Stimulated activated CD8-positive, alpha-beta memory T cell treated with anti-CD3 and anti-CD28 coated beads, Interleukin-7, amount 100 ng/mL, for 1 hour (primary cell): ENCODE data around the gene MOB3C.

Source experiments
- DNase-seq, 2 donors: peaks; one replicate each; pipeline ENCODE4 v3.0.0-alpha.2; 2020; ENCODE audit warnings: low read depth in 2 of 2

The MOB3C gene

DNA sequence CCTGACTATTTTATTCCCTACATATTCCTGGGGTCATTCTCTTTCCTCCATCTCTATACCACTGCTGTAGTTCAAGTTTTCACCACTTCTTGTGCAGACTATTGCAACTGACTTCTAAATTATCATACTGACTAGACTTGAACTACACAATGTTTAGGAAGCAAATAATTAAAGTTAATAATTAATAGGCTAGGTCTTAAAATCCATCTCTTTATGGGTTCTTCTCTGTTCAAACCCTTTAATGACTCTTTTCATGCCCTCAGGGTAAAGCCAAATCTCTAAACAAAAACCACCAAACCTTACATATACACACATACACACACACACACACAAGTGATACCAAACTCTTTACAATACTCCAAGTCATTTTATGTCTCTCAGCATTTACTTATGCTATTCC, 22.3 kb upstream of the MOB3C start:
- no peak for DNase-seq

DNA sequence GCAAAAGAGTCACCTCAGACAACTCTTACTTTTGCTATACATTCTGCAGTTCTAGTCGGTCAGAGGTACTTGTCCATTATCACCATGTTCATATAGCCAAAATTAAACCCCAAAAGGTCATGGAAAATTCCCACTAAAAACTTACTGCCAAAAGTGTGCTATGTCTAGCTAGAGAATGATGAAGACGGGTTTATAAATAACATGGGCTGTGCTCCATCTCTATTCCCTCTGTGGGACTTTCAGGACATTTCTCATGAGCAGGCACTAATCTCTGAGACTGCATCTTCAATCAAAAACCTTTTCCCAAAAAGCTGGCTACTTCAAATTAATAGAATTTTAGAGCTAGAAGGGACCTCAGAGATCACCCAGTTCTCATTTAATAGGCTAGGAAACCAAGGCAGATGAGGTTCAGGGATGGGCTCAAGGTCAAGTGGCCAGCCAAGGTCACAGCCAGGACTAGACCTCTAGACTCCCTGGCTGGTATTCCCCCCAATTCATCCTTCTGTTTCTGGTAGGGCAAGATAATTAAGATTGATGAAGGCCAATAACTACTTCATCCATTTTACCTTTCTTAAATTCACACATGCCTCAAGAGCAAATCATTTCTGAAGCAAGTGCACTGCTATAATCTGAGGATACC, 21.0 kb upstream of the MOB3C start:
- no peak for DNase-seq

DNA sequence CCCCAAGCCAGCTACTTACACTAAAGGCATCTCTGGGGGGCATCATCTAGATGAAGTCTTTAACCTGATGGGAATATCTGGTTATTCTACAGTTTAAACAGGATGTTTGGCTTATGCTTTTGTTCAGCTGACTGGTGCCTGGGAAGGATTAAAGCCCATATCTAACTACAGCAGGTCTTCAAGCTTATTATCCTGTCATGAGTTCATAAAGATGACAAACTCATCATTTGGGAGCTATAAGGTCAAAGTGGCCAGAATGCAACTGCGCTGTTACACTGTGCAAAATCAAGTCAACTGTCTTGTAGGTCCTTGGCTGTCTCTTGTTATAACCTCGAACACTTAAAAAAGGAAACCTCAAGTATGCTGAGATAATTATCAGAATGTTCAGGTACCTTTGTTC, 18.6 kb upstream of the MOB3C start:
- no peak for DNase-seq

DNA sequence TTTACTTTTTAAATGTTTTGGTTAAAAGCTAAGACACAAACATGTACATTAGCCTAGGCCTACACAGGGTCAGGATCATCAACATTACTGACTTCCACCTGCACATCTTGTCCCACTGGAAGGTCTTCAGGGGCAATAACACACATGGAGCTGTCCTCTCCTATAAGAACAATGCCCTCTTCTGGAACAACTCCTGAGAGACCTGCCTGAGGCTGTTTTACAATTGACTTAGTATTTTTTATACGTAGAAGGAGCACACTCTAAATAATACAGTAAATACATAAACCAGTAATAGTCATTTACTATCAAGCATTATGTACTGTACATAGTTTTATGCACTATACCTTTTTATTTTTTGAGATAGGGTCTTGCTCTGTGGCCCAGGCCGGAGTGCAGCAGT, 14.1 kb upstream of the MOB3C start:
- no peak for DNase-seq

DNA sequence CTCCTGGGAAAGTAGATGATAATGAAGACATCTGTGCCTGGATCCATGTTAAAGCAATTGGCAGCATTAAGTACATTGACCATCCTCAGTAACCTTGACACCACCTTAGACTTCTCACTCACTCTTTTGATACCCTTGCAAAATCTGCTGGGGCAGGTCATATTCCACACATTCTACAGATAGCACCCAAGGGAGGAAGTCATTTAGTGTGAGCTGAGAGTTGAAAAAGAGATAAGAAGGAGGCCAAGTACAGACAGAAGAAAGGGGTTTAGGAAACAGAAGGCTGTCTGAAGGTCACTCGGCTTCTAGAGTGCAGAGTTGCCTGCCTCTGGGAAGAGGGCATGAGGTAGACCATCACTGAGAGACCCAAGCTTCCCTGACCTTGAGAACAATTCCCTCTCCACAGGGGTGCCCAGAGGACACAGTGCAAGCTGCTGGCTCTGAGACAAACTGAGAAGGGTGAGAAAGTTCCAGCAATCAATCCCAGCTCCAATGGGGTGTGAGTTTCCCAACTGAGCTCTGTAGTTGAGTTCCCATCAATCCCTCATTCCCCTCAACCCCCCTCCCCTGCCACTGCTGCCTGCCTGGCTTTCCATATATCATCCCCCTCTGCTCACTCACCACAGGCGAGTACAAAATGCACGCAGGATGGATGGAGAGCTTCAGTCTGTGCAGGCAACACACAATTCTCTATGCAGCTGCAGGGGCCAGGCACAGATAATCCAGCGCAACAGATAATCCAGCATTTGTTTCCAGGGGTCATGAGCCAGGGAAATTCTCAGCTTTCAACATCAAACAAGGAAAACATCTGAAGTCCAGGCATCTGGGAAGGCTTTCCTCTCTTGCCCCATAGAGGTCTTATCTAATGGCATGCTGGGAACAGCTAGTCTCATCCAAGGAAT, 7.4 kb upstream of the MOB3C start:
- DNase-seq: no peak

DNA sequence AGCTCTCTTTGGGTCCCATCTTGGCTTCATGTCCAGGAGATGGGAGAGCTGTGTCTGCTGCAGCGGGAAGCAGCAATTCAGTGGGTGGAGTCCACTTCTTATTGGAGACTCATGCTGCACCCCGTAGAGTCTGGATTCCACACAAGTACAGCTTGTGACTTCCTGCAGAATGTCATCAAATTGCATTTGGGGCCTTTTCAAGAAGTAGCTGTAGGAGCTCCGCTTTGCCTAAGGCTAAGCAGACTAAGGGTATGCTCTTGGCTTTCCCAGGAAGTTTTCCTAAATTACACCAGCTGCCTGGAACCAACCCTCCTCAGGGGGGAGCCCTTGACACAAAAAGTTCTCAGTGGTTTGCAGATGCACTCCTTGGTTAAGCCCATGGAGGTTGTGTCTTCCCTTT, 5.7 kb upstream of the MOB3C start:
- DNase-seq: no peak

DNA sequence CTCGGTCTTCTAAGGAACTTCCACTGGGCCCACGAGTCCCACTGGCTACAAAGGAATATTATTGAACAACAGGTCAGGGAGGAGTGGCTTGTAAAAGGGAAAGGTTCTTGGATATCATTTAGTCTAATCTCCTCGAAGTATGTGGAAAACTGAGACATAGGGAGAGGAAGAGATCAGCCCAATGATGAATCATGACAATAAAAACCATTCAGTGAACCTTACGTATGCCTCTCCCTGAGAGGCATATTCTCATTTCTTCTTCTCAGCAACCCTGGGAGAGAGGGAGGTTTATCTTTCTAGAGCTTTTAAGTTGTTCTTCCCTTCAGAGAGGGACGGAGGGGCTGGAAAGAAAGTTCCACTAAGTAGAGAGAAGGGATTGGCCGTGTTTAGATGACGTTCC, 5.3 kb upstream of the MOB3C start:
- no peak for DNase-seq

DNA sequence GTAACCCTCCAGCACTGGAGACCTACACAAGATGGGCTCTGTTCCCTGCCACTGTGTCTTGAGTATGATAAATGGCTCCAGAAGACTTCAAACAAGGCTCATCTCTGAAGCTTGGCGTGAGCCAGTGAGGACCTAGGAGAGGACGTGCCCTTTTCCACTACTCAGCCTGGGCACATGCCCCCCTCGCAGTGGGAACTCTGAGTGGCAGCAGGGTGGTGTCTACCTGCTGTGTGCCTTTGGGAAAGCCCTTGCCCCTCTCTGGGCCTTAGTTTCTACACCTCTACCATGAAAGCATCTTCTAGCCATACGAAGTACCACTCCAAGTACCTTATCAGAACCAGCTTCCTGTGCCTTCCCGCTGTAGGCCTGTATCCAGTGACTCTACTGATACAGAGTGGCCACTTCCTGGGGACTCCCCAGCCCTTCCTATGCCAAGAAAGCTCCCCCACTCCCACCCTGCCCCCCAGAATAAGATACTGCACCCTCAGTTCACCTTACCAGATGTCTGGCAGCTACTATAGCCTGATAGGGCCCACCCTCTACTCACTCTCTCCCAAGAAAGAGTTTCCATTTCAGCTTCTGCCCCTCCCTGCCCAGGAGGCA, 3.1 kb upstream of the MOB3C start:
- no peak for DNase-seq

DNA sequence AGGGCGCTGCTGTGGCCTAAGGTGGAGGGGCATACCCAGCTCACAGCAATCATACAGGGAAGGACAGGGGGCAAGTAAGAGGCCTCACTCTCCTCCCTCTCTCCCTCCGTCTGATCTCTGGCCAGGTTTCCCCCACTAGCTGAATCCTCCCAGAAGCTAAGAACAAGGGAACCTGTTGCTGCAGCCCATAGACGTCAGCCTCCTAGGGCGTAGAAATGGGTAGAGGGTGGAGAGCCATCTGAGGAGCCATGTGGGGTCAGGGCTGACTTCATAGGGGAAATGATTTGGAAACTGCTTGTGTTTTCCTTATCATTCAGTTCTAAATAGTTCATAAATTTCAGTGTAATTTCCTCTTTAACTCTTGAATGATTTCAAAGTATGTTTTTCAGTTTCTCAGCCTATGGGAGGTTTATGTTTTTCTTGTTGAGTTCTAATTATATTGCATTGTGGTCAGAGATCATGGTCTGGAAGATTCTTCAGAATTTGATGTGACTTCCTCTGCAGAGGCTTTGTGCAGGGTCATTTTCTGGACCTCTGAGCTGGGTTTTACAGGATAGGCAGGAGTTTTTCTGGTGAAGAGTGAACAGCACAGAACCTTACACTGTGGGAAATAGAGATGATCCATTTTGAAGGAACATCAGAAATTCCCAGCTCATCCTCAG, 2.3 kb upstream of the MOB3C start:
- DNase-seq: no peak

DNA sequence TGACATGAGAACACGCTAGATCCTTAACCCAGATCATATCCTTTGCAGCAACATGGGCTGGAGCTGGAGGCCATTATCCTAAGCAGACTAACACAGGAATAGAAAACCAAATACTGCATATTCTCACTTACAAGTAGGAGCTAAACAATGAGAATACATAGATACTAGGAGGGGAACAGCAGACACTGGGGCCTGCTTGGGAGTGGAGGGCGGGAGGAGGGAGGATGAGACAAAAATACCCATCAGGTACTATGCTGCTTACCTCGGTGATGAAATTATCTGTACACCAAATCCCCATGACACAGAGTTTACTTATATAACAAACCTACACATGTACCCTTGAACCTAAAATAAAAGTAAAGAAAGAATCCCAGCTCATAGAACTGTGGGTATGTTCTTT, 1.2 kb upstream of the MOB3C start:
- no peak for DNase-seq

DNA sequence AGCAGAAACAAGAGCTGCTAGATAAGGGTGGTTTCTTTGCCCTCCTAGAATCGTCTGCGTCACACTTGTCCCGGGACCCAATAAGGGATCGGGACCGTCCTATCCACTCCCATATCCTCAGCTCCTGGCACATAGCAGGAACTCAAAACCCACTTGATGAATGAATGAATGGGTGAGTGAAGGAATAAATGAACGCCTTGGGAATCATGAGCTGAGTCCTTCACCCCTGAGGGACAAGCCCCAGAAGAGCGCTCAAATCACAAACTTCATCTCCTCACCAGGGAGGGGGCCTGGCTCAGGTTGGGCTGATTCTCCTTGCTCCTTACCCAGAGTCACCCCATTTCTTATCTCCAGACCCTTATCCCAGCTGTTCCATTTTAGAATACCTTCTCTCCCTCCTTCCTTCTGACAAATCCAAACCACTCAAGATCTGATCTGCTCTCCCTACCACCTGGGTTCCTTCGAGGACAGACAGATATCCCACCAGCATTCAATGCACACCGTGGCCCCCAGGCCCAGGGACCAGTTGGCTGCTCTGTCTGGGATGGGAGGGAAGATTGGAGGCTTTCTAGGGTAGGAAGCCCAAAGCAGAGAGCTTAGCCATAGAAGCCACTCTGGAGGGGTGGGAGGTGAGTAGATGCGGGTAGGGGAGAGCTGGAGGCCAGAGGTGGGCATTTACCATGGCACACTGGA, 643 bp upstream of the MOB3C start:
- DNase-seq: no peak

DNA sequence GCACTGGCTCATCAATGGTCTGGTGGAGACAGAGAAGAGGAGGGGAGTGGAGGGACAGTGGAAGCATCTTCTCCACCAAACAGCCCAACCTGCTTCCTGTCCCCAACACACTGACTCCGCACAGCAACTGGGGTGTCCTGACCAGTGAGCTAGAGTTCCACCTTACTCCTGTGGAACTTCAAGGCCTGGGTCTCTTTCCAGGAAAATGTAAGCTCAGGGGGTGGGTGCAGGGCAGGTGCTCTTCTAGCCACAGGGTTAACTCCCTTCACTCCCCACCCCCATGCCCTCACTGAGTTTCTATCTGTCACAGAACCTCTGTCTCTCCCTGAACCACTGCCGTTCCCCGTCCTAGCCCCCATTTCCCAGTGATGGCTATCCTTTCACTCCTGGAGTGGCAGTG, 876 bp downstream of the MOB3C start:
- no peak for DNase-seq

DNA sequence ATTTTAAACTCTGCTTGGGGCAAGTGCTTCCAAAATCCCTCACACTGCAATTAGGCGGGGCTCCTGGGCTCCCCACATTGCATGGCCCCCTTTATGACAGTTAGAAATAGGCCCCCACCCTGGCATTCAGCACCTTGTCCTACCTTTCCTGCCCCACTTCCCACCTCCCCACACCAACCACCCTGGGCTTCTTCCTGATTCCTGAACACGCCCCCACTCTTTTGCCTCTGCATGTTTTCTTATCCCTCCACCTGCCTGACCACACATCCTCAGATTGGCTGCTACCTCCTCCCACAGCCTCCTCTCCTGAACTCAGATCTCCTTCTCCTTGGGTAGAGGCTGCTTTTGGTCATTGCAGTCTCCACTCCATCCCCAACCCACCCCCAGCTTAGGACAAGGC, 1.5 kb downstream of the MOB3C start:
- no peak for DNase-seq

DNA sequence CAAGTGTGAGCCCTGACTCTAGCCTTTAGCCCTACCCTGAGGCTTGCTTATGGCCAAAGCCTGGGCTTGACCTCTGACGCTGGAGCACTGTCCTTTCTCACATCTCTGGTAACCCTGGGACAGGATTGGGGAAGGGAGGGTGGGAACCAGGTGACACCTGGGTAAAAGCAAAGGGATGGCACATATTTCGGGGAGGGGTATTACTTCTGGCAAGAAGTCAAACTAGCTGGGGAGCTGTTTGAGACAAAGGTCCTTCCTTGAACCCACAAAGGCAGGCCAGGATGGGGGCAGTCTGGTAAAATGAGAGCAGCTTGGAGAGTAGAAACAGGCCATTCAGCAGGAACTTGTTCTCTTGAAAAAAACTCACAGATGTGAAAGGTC, 2.0 kb downstream of the MOB3C start:
- no peak for DNase-seq

DNA sequence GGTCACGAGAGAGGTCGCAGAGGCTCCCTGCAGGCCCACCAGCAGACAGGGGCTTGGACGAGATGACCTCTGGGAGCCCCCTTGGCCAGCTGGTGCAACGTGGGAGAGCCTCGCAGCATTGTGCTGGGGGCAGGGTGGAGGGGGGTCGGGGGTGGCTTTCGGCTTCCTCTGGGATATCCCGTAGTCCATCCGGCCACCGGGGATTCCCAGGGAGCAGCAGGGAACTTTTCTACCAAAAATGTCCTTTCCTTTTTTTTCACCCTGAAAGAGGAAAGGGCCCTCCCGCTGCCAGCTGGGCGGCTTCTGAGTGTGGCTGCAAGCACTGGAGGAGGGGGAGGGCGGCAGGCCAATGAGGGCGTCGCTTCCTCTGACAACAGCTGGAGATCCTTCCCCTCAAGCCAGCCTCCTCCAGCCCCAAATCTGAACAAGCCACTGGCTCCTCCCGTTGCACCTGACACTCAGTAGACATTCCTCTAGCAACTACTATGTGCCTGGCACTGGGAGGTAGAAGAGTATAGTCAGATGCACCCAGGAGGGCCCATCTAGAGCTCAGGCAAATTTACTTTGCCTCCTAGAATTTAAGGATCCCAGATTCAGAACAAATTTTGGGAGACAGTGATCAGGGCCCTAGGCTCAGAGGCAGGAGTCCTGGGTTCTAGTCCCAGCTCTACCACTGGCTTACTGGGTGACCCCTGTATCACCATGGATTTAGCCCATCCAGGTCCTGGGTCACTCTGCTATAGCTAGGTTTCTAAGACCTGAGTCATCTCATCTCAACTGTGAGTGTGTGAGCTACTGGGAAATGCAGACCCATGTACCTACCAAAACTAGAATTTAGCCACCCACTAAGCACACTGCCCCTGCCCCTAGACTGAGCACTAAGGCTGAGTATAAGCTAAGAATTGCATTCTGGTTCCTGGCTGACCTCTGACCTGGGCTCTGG, 2.7 kb downstream of the MOB3C start:
- no peak for DNase-seq

DNA sequence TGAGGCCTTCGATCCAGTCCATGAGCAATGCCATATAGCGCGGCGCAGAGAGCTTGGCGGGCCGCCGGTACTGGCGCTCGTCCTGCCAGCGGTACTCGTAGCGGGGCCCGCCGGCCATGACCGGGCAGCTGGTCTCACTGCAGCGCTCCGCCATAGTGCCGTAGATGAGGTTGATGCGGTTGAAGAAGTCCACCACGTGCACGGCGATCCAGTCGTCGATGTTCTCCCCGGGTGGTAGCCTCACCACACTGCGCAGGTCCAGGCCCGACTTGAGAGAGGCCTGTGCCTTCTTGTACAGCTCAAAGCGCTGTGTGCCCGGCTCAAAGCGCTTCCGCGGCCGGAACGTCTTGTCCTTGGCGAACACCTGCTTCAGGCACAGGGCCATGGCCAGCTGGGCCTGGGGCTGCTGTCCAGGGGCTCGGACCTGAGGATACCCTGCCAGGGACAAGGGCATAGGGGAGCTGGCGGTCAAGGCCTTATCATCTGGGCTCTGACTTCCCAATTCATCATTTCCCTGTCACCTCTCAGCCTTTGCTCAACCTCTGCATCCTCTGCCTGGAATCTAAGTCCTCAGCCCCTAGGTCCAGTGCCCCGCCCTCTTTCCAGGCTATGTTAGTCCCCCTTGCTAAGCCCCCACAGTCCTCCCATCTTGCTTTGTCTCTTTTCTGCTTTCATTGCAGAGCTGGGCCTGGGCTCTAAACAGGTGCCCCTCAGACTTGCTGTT, 3.5 kb downstream of the MOB3C start:
- DNase-seq: no peak

DNA sequence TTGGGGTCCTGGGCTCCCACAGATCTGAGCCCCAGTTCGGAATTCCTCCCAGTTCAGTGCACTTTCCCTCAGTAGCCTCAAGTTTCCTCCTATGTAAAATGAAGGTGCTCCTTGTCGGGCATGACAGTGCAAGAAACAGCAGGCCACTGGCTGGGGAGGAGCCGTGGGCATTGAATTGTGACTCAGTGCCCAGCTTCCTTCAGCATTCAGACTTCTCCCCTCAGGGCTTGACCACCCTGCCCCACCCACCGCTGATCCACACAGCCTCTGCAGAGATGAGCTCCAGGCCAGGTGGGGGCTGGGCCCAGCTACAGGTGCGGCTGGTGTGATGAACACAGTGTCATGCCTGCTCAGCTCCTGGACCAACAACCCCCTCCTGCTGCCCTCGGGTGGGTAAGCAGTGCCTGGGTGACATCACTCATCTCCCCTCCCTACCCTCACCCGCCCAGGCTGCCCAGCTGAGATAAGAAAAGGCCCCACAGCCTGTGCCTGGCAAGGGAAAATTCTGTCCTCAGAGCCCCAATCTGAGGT, 4.9 kb downstream of the MOB3C start:
- DNase-seq: no peak

DNA sequence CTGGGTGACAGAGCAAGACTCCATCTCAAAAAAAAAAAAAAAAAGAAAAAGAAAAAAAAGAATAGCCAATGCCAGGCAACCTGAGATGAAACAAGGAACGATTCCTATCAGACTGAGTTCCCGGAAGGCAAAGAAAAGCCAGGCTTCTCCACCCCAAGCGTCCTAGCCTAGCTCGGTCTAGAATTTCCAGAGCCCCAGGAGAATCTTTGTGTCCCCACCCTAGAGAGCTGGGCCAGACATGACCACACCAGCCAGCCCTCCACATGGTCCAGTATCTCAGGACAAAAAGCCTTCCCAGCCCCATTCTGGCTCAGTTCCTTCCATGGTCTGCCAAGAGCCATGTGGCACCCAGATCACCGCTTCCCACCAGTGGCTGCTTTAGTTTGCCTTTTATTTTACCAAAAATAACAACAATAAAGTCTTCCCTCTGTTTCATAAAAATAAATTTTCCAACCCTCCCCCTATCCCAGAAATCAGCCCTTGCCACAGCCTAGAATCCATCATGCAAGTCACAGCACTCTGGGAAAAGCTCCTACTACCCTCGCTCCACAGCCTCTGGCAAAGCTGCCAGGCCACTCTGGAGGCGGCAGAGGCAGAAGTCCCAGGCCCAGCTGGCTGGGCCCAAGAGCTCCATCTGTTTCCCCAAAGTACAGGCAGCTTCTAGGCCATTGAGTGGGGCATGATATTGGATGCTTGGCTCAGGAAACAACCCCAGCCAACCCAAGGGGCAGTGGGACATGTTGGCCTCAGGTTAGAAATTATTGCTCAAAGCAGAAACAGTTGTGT, 9.1 kb downstream of the MOB3C start:
- no peak for DNase-seq
